Measurements from ENCODE around the gene CDC23.

CDC23 gene

DNA sequence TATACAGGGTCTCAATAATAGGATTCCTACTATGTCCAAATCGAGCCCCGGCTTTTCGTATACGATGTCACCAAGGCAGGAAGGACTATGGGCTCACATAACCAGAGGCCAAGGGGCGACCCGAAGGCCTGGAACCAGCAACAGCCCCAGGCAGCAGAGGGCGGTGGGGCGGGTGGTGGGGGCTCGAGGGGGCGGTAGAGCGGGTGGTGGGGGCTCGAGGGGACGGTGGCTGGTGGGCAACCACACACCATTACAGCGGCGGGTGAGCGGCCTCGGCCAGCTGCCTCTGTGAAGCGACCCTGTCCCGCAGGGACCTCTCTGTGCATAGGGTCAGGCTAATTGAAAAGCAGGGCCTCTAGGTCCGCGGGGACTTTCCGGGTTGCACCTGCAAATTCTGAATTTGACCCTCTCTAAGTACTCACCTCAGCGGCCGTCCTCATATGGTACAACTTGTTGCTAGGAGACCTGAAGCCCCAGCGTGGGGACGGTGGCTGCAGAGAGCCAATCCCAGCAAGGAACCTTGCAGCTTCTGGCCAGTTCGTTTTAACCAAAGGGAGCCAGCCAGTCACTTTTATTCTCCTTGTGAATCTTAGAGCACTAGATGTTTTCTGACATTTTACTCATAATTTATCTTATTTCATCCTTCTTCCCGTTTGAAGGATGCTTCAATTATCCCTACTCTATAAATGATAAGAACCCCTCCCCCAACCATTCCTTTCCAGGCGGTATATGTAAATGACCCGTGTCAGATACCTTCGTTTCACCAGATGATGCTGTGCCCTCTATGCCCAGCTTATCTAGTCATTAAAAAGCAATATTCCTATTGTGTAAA lies 74.0 kb downstream of the CDC23 start, which contains the start of gene NME5:
TSS of gene NME5 (minus strand) at position 480 of the 832 bp plus-strand sequence. CDS start 648 bp downstream, outside the sequence.
- peak; percentile 88 for DNase-seq
